ENCODE data around the gene ATP6V0A1. TPM values are rescaled to one million over a fixed set of nuclear protein-coding genes. Genes with fewer than 3 reads are reported as not detected.

The ATP6V0A1 gene
- total RNA-seq, 2 experiments from 2014 or later: 3.3 to 3.4 TPM

- ChIA-PET CTCF (interaction anchor here (1.2 kb wide), 1 partner anchor 69 kb away, joined by 3 read pairs; no protein-coding TSS in a partner anchor), POLR2A (no interaction called here)
Observed at GRCh38 chr17:42509409-42509808, 50.7 kb downstream of the ATP6V0A1 start.

DNA sequence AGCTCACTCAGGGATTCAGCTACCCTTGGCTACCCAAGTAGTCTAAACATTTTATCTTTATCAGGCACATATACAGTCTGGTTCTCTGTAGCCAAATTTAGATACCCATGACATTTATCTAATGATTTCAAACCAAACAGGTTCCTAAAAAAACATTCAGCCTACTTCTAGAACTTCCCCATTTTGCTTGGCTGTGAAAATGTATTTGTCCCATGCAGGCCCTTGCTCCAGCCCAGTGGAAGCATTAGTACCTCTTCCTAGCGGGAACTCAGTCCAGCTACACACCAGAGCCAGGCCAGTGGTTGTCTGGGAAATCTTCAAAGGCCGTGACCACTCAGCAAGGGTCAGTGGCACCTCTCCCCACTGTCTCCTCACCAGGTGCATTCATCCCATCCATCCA is 51.2 kb downstream of the ATP6V0A1 start:
- POLR2A ChIA-PET: no interaction called here
- CTCF ChIA-PET: no interaction called here

GRCh38 chr17:42512246-42512645 is 53.6 kb downstream of the ATP6V0A1 start:
- POLR2A ChIA-PET: no interaction called here

DNA sequence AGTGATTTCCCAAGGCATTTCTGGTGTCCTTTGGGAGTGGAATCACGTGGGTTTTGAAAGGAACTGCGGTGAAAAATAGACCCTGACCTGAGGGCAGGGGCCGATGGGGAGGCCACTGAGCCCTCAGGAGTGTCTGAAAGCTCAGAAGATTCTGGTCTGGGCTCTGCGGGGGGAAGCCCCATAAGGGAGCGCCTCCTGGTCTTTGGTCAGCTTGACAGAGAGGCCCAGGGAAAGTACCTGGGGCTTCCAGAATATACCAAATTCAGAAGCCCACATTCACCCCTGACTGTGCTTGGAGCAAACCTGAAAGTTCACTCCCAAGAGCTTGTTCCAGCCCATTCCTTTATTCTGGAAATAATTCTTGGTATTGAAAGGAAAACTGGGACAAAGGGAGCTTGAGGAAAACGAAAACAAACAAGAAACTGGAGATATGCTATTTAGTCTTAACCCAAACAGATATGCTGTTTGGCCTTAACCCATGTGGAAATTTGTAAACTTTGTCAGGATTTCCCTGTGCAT is 54.1 kb downstream of the ATP6V0A1 start:
- CTCF ChIA-PET: no interaction called here

More at GRCh38 chr17:42512246-42512645, 53.6 kb downstream of the ATP6V0A1 start:
- CTCF ChIA-PET: interaction anchor here (0.7 kb wide), 1 partner anchor 17 kb away, joined by 3 read pairs; no protein-coding TSS in a partner anchor

GRCh38 chr17:42513686-42514085 is 55.0 kb downstream of the ATP6V0A1 start:
- ChIA-PET CTCF (interaction anchor here (0.6 kb wide), 1 partner anchor 123 kb away, joined by 3 read pairs; no protein-coding TSS in a partner anchor), POLR2A (interaction anchor here (0.6 kb wide), 1 partner anchor 68 kb away, joined by 11 read pairs; no protein-coding TSS in a partner anchor)

More for the DNA sequence above, 54.1 kb downstream of the ATP6V0A1 start:
- POLR2A ChIA-PET: no interaction called here

DNA sequence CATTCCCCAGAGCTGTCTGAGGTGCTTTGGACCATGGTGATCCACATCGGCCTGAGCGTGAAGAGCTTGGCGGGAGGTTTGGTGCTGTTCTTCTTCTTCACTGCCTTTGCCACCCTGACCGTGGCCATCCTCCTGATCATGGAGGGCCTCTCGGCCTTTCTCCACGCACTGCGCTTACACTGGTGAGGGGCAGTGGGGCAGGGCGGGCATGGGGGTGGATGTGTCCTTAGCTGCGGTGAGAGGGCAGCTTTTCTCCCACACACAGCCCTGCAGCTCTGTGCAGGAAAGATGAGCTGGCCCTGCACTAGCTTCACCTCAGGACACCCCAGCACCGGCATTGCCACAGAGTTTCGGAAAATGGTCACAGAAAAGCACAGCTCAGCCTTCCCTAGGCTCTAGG is 55.6 kb downstream of the ATP6V0A1 start:
- ChIA-PET POLR2A (no interaction called here), CTCF (interaction anchor here (0.6 to 2.0 kb wide), 3 partner anchors 95 to 122 kb away, joined by 3 to 5 read pairs (median 3); no protein-coding TSS in a partner anchor)

DNA sequence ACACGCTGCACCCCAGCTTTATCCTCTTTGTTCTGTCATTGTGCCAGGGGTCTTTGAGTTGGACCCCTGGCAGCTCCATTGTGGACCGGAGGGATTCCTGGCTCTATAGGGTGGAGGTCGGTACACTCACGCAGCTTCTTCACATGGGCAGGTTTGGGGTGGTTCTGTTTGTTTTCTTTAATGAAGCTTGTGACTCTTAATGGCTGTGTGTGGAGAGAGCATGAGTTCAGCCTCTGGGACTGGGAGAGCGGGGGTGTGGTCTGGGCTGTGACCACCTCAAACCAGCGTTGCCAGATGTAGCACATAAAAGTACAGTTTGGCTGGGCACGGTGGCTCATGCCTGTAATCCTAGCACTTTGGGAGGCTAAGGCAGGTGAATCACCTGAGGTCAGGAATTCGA is 56.2 kb downstream of the ATP6V0A1 start:
- POLR2A ChIA-PET: no interaction called here

DNA sequence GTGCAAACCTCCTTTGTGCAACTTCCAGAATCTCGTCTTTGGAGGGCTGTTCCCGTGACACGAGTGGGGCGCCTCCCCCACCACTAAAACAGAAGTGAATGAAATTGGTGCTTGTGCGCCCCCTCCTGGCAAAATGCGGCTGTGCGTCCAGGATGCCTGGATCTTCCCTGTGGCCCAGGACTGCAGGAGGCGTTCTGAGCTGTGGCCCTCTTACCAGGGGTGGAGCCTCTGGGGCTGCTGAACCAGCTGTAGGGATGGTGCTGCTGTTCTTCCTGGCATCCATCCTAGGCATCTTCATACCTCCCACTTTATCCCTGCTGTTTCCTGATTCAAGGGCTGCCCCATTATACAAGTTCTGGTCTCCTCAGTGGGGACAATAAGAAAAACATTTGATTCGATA is 58.8 kb downstream of the ATP6V0A1 start:
- ChIA-PET POLR2A (interaction anchor here (0.5 kb wide), 1 partner anchor 236 kb away, joined by 3 read pairs; no protein-coding TSS in a partner anchor), CTCF (interaction anchor here (0.6 to 2.1 kb wide), 14 partner anchors 10 to 205 kb away, joined by 3 to 10 read pairs (median 4); partner anchors contain the start of gene CAVIN1)

More for the DNA sequence above, 56.2 kb downstream of the ATP6V0A1 start:
- CTCF ChIA-PET: interaction anchor here (0.7 to 2.0 kb wide), 2 partner anchors 96 to 109 kb away, joined by 3 to 5 read pairs; no protein-coding TSS in a partner anchor

- ChIA-PET CTCF (interaction anchor here (0.6 to 2.8 kb wide), 16 partner anchors 9 to 205 kb away, joined by 3 to 10 read pairs (median 4); partner anchors contain the start of genes CAVIN1 and NAGLU), POLR2A (interaction anchor here (0.5 kb wide), 1 partner anchor 237 kb away, joined by 3 read pairs; no protein-coding TSS in a partner anchor)
Observed at GRCh38 chr17:42518046-42518754, 59.5 kb downstream of the ATP6V0A1 start.

DNA sequence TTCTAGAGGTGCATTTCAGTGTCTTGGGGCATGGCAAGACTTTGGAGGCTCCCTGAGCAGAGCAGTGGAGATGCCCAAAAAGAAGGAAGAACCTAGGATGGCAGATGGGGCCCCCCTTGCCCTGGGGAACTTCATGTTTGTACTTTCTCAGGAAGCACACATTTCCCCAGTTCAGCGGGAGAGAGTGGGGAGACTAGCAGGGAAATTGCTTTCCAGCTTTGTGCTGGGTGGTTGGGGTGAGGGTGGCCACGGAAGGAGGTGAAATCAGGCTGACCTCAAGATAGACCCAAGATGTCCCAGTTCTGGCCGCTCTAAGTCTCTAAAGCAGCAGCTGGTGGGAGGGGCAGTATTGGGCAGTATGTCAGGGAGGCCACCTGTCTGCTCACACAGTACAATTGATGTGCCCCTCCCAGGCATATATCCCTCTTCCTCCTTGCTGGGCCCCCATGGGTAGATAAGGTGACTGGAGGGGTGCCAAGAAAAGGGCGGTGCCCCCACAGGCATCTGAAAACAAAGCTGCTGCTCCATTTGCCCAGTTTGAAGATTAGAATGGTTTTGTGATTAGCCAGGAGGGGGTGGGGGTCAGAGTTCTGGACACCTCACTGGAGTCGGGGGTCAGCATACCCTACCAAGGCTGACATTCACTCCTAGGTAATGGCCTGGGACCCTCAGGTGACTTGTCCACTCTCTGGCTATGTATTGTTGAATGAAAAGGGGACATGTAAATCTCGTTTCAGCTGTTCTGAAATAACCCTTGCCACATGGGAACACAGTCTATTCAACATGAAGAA is 60.3 kb downstream of the ATP6V0A1 start:
- CTCF ChIA-PET: interaction anchor here (1.0 to 2.8 kb wide), 8 partner anchors 8 to 206 kb away, joined by 3 to 10 read pairs (median 4); partner anchors contain the start of gene NAGLU
- POLR2A ChIA-PET: no interaction called here

GRCh38 chr17:42519546-42520491 is 61.1 kb downstream of the ATP6V0A1 start:
- ChIA-PET POLR2A (interaction anchor here (0.6 kb wide), 1 partner anchor 268 kb away, joined by 5 read pairs; no protein-coding TSS in a partner anchor), CTCF (interaction anchor here (1.1 to 2.8 kb wide), 7 partner anchors 10 to 113 kb away, joined by 3 to 10 read pairs (median 4); no protein-coding TSS in a partner anchor)

GRCh38 chr17:42520540-42520951 is 61.9 kb downstream of the ATP6V0A1 start:
- CTCF ChIA-PET: interaction anchor here (1.2 to 2.8 kb wide), 5 partner anchors 10 to 91 kb away, joined by 3 to 10 read pairs (median 5); no protein-coding TSS in a partner anchor
- POLR2A ChIA-PET: interaction anchor here (0.6 kb wide), 1 partner anchor 91 kb away, joined by 5 read pairs; no protein-coding TSS in a partner anchor

- ChIA-PET CTCF (interaction anchor here (1.5 to 2.8 kb wide), 4 partner anchors 9 to 92 kb away, joined by 3 to 10 read pairs (median 6); no protein-coding TSS in a partner anchor), POLR2A (interaction anchor here (0.6 kb wide), 1 partner anchor 91 kb away, joined by 5 read pairs; no protein-coding TSS in a partner anchor)
Observed at GRCh38 chr17:42521036-42521435, 62.4 kb downstream of the ATP6V0A1 start.

DNA sequence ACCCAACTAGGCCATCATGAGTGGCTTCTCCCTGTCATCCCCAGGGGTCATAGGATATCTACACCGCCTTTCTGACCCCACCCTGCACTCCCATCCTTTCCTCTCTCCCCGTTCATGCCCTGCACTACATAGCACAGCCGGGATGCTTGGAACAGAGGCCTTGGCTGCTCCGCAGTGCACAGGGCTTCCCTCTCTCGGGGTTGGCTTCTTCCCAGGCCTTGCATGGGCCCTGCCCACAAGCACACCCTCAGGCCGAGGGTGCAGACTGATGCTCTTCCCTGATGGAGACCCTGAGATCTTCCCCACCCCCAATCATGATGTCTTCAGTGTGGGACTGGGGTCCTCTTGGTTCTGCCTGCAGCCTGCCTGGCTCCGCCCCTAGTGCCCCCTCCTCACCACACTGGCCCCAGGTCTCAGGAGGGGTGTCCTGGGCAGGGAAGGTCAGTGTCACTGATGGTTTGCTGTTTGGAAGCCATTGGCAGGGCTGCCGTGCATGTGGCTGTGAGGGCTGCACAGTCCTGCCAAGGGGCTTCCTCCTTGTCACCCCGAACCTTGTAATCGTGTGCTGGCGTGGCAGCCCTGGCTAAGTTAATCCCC is 63.1 kb downstream of the ATP6V0A1 start:
- ChIA-PET CTCF (interaction anchor here (1.5 to 1.9 kb wide), 2 partner anchors 8 to 27 kb away, joined by 3 to 5 read pairs; no protein-coding TSS in a partner anchor), POLR2A (no interaction called here)

DNA sequence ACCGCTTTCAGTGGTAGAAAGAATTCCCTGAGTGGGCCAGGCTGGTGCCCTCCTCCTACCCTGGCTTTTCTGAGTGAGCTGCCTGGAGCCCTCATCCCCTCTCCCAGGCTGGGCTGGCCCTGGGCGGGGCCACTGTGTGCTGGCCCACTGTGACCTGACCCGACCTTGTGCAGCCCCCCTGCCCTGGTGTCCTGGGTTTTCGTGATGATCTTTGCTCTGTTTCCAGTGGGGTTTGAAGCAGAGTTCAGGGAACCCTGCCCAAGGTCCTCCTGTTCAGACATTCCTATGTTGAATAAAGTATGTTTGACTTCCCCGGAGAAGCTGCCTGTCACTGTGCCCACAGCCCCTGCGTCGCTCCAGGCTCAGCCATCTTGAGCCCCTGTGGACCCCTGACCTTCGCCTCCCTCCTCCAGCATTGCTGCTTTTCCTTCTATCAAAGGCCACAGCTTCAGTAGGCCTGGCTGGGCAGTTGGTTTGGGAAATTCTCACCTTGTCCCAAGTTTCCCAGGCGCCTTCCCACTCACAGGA is 63.6 kb downstream of the ATP6V0A1 start:
- CTCF ChIA-PET: no interaction called here
- POLR2A ChIA-PET: no interaction called here

- ChIA-PET CTCF (no interaction called here), POLR2A (no interaction called here)
Observed at GRCh38 chr17:42522798-42523278, 64.2 kb downstream of the ATP6V0A1 start.

DNA sequence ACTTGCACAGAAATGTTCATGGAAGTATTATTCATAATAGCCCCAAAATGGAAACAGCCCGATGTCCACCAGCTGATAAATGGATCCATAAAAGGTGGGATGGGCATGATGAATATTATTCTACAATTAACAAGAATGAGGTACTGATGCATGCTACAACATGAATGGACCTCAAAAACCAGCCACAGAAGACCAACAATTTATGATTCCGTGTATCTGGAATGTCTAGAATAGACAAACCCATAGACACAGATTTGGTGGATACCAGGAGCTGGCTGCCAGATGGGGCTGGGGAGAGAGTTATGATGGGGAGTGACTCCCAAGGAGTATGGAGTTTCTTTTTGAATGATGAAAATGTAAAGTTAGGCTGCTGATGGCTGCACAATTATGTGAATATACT is 66.5 kb downstream of the ATP6V0A1 start:
- ChIA-PET POLR2A (no interaction called here), CTCF (interaction anchor here (1.1 kb wide), 1 partner anchor 51 kb away, joined by 3 read pairs; no protein-coding TSS in a partner anchor)

Data from activated CD8-positive, alpha-beta memory T cell treated with anti-CD3 and anti-CD28 coated beads for 36 hours (primary cell).